SK-N-SH treated with all-trans-retinoic acid at 6 μM for 48 hours (cell line): Measurements from ENCODE around the gene IFT81.

ENCODE experiments used
- CSDC2 ChIP-seq: fragments of 250-450 bp; sonication (Bioruptor Pico); IDR thresholded peaks from 2 replicates; pipeline ENCODE4 v1.5.0; 2020; ENCODE audit warnings: mild to moderate bottlenecking, moderate library complexity
- ESRRG ChIP-seq: fragments of 250-450 bp; sonication (Bioruptor Pico); IDR thresholded peaks from 2 replicates; pipeline ENCODE4 v1.6.1; 2021; ENCODE audit warnings: mild to moderate bottlenecking
- GLIS3 ChIP-seq: fragments of 250-450 bp; sonication (Bioruptor Pico); IDR thresholded peaks from 2 replicates; pipeline ENCODE4 v1.5.0; 2020; ENCODE audit warnings: mild to moderate bottlenecking, moderate library complexity
- RARB ChIP-seq: fragments of 250-450 bp; sonication (Bioruptor Pico); IDR thresholded peaks from 2 replicates; pipeline ENCODE4 v1.8.0; 2021; ENCODE audit warnings: mild to moderate bottlenecking, moderate library complexity
- SNAI2 ChIP-seq: fragments of 250-450 bp; sonication (Bioruptor Pico); IDR thresholded peaks from 2 replicates; pipeline ENCODE4 v1.5.0; 2020; ENCODE audit warnings: mild to moderate bottlenecking, moderate library complexity
- TOX ChIP-seq: fragments of 250-450 bp; sonication (Bioruptor Pico); IDR thresholded peaks from 2 replicates; pipeline ENCODE4 v1.8.0; 2021; ENCODE audit warnings: mild to moderate bottlenecking, moderate library complexity, borderline replicate concordance
- ZFP30 ChIP-seq: fragments of 450-650 bp; formaldehyde crosslinking; IDR thresholded peaks from 2 replicates; pipeline ENCODE4 v1.5.0; 2022; ENCODE audit warnings: mild to moderate bottlenecking, moderate library complexity

- TF ChIP-seq GLIS3 (CRISPR knock-in tag) (no peak), CSDC2 (CRISPR knock-in tag) (no peak), ESRRG (no peak), ZFP30 (CRISPR knock-in tag) (peak; percentile 49), RARB (CRISPR knock-in tag) (no peak), TOX (CRISPR knock-in tag) (no peak), SNAI2 (CRISPR knock-in tag) (no peak)
These were observed 33.4 kb downstream of the IFT81 start for GRCh38 chr12:110157539-110157938.
